Lower lobe of right lung (tissue), 2 donors: Measurements from ENCODE around the gene PURA. TPM values are rescaled to one million over a fixed set of nuclear protein-coding genes. Genes with fewer than 3 reads are reported as not detected.
A peak's percentile ranks its signal among the peaks of the same experiment; 100 is the strongest.

ENCODE experiments used
- ATAC-seq, 2 donors: fragments of 200-7000 bp; cut with Tn5 transposase; one replicate each; pipeline ENCODE4 v1.9.1; 2020 to 2022; ENCODE audit warnings: mild to moderate bottlenecking in 2 of 2, moderate library complexity in 2 of 2
- DNase-seq: peaks from one replicate; pipeline ENCODE4 v3.0.0-alpha.2; 2020
- H3K27ac ChIP-seq: fragments of 200-600 bp; one replicate; pipeline ENCODE4 v1.8.0; 2022
- H3K27me3 ChIP-seq: fragments of 200-600 bp; one replicate; pipeline ENCODE4 v1.8.0; 2022; ENCODE audit warnings: low read depth
- H3K36me3 ChIP-seq: fragments of 200-600 bp; one replicate; pipeline ENCODE4 v1.8.0; 2022; ENCODE audit warnings: mild to moderate bottlenecking
- H3K4me1 ChIP-seq: fragments of 200-600 bp; one replicate; pipeline ENCODE4 v1.8.0; 2022
- H3K4me3 ChIP-seq: fragments of 200-600 bp; one replicate; pipeline ENCODE4 v1.8.0; 2022; ENCODE audit warnings: mild to moderate bottlenecking
- H3K9me3 ChIP-seq: fragments of 200-600 bp; one replicate; pipeline ENCODE4 v1.8.0; 2022
- intact Hi-C: fragments of 100-400 bp; cut with DNase I; formaldehyde crosslinking; loops from one replicate; pipeline ENCODE4 v1.11.0; 2022
- total RNA-seq: library from RNA; stranded (reverse); fragmentation: NEBNext Ultra II Directional; extraction: Animal tissue kit (Norgen Biotek cat#: 25700); gene quantifications from one replicate; pipeline ENCODE4 v1.2.1, GENCODE V29; 2021
- TF ChIP-seq, protein P1 (sequence below): fragments of 200-600 bp; IDR thresholded peaks from one replicate; pipeline ENCODE4 v1.8.0; 2022; ENCODE audit warnings: antibody characterized with exemption, mild to moderate bottlenecking
- donor health status: DM: no; HTN: yes; CAD: no; lungs with severe emphysema.

The PURA gene
- total RNA-seq, 1 donor from 2014 or later, result 32.4 TPM

DNA sequence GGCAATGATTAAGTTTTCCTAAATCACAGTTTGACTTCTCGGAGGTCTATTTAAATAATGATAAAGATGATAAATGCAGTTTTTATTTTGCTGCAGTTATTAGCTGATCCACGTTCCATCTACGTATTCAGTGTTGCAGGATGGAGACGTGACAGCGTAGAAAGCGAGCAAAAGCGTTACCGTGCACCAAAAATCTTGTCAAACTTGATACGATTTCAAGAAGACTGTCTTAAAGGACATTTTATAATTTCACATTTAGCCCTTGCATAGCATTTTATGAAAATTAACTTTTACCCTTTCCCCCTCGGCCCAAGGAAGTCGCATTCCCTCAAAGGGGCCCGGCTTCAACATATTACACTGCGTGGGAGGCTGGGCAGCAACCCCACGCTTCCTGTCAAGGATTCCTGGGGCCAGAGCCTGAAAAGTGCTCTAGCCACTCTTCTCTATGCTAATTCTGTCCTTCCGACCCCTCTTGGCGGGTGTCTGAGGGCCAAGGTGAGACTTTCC, 7.1 kb upstream of the PURA start:
- DNase-seq (no peak), ATAC-seq (no peak)
- Histone ChIP-seq H3K27ac (peak overlapping the region; percentile 99), H3K4me3 (peak overlapping the region; percentile 71), H3K27me3 (no peaks in the 10 kb centered on the region), H3K9me3 (no peaks in the 10 kb centered on the region), H3K4me1 (peaks cover 19% of the 10 kb centered on the region), H3K36me3 (no peaks in the 10 kb centered on the region)
- intact Hi-C loops, result no loop called here
- TF ChIP-seq, protein P1, sequence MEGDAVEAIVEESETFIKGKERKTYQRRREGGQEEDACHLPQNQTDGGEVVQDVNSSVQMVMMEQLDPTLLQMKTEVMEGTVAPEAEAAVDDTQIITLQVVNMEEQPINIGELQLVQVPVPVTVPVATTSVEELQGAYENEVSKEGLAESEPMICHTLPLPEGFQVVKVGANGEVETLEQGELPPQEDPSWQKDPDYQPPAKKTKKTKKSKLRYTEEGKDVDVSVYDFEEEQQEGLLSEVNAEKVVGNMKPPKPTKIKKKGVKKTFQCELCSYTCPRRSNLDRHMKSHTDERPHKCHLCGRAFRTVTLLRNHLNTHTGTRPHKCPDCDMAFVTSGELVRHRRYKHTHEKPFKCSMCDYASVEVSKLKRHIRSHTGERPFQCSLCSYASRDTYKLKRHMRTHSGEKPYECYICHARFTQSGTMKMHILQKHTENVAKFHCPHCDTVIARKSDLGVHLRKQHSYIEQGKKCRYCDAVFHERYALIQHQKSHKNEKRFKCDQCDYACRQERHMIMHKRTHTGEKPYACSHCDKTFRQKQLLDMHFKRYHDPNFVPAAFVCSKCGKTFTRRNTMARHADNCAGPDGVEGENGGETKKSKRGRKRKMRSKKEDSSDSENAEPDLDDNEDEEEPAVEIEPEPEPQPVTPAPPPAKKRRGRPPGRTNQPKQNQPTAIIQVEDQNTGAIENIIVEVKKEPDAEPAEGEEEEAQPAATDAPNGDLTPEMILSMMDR, result no peak

DNA sequence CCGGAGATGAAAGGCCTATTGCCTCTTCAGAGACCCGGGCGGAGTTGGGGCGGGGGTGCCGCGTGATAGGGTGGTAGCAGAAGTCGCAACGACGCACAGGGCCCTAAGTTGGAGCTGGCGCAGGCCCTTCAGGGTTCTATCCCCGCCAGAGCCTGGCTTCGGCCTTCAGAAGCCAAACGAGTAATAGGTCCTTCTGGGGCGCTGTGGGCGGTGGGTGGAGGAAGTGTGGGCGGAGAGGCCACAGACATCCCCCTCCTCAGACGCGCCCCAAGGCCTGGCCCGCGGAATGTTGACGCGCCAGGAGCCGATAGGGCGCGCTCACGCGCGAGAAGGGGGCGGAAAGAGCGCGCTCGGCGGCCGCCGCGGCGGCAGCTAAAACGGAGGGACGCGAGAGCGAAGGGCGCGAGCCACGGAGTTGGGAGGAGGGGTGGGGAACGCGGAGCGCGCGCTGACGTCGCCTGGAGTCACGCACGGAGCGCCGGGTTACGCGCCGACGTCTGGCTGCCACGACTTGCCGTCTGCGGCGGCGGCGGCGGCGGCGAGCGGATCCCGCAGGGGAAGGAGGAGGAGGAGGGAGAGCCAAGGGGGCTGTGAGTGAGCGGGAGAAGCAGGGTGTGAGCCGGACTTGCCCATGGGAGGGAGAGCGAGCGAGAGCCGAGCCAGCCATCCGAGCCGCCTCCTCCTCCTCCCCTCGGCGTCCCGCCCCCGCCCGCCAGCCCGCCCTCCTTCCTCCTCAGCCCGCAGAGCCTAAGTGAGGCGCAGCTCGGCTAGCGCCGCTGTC, 6.4 kb upstream of the PURA start:
- Histone ChIP-seq H3K9me3 (no peaks in the 10 kb centered on the region), H3K27ac (peak overlapping the region; percentile 99), H3K4me3 (peak overlapping the region; percentile 71), H3K36me3 (no peaks in the 10 kb centered on the region), H3K4me1 (peaks cover 25% of the 10 kb centered on the region), H3K27me3 (no peaks in the 10 kb centered on the region)
- DNase-seq (peak; percentile 97), ATAC-seq (peak; percentile 98)
- intact Hi-C loops, result no loop called here
- TF ChIP-seq, protein P1, result peak; percentile 24

DNA sequence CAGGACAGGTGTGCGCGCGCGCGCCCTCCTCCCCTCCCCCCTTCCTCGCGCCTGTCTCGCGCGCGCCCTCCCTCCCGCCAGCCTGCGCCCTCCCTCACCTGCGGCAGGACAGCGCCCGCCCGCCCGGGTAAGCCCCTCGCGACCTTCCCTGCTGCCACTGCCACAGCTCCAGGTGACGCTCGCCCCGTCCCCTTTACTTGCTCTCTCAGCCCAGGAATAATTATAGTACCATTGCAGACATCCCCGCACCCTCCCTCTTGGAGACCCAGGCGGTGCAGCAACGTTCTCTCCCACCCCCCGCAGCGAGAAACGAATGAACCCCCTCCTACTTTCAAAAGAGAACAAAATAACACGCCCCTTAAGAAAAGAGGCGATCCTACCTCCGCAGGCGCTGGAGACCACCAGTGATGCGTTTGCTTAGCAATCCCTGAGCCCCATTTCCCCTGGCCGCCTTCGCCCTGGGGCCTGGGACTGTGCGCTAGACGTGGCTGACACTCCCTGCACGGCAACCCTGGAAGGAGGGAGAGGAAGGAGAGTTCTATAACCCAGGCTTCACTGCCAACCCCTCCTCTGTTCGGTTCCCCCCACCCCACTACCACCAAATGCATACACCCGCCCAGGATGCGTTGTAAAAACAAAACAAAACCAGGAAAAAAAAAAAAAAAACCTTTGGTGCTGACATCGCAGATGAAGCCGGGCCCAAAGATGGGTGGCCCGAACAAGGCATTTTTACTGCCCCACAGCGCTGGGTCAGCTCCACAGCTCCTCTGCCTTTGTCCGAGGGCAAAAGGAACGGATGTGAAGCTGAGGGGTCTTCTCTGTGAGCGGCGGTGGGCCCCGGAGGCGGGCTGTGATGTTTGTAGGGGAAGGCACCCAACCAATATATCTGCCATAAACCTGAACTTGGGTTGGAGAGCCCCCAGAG, 5.6 kb upstream of the PURA start:
- H3K4me1 ChIP-seq, result peaks cover 34% of the 10 kb centered on the region
- peak overlapping the region; percentile 99 for H3K27ac ChIP-seq
- peak overlapping the region; percentile 71 for H3K4me3 ChIP-seq
- H3K9me3 ChIP-seq, result no peaks in the 10 kb centered on the region
- DNase-seq, result peak; percentile 50
- TF ChIP-seq, protein P1, result no peak
- intact Hi-C loops, result no loop called here
- H3K36me3 ChIP-seq, result no peaks in the 10 kb centered on the region
- ATAC-seq, result peak in 1 of 2 donors; percentile 22
- H3K27me3 ChIP-seq, result no peaks in the 10 kb centered on the region

DNA sequence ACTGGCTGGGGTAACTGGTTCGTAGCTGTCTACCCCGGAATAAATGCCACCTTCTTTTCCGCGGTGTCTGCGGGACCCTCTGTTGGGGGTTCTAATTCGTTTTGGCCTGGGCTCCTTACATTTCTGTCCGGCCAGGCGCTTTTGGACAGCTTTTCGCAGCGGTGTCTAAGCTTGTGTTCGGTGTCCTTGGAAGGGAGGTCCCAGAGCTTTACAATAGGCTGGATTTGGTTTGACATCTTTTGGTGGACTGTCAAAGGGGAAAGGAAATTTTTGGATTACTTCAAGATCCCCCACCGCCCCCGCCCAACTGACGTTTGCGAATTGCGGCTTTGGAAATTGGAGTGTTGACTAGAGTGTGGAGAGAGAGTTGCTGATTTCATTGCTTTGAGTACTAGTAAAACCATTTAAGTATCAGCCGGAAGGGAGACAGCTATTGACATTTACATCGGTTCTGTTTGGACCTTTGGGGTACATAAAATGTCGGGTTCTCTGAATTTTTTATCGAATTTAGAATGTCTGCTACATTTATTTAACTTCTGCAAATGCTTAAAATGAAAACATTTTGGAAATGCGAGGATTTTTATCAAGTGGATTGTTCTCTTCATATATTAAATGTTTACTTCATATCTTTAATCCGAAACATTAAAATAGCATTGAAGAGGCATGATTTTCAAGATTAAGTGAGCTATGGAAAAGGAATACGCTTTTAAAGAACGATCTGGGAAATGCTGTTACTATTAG, 4.7 kb upstream of the PURA start:
- Histone ChIP-seq H3K36me3 (no peaks in the 10 kb centered on the region), H3K9me3 (no peaks in the 10 kb centered on the region), H3K27me3 (no peaks in the 10 kb centered on the region), H3K4me3 (peak overlapping the region; percentile 71), H3K4me1 (peaks cover 34% of the 10 kb centered on the region), H3K27ac (peak overlapping the region; percentile 99)
- DNase-seq, result no peak
- TF ChIP-seq, protein P1, result no peak
- intact Hi-C loops, result no loop called here
- no peak for ATAC-seq
